Uterus (tissue), 2 donors: ENCODE measurements around the gene IRX4.

Experiments used
- POLR2A ChIP-seq, 2 donors: fragments of 450-650 bp; IDR thresholded peaks; one replicate each; pipeline ENCODE4 v1.6.1; 2016; ENCODE audit warnings: antibody characterized with exemption in 2 of 2, mild to moderate bottlenecking in 1 of 2, moderate library complexity in 1 of 2
- TF ChIP-seq, protein P1 (sequence below), 4 experiments: fragments of 200-600 bp in 2 of 4; fragments of 450-650 bp in 2 of 4; sonication (generic) in 2 of 4; IDR thresholded peaks; one replicate each; pipeline ENCODE4 v1.5.1; 2016 to 2019; ENCODE audit warnings: antibody characterized with exemption in 4 of 4, mild to moderate bottlenecking in 2 of 4, moderate library complexity in 1 of 4

GRCh38 chr5:1877103-1878049 lies 5.3 kb downstream of the IRX4 start:
- TF ChIP-seq, protein P1, sequence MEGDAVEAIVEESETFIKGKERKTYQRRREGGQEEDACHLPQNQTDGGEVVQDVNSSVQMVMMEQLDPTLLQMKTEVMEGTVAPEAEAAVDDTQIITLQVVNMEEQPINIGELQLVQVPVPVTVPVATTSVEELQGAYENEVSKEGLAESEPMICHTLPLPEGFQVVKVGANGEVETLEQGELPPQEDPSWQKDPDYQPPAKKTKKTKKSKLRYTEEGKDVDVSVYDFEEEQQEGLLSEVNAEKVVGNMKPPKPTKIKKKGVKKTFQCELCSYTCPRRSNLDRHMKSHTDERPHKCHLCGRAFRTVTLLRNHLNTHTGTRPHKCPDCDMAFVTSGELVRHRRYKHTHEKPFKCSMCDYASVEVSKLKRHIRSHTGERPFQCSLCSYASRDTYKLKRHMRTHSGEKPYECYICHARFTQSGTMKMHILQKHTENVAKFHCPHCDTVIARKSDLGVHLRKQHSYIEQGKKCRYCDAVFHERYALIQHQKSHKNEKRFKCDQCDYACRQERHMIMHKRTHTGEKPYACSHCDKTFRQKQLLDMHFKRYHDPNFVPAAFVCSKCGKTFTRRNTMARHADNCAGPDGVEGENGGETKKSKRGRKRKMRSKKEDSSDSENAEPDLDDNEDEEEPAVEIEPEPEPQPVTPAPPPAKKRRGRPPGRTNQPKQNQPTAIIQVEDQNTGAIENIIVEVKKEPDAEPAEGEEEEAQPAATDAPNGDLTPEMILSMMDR (IDR thresholded peaks at IDR 0.05) = no peak
- no peak for TF ChIP-seq POLR2A (IDR thresholded peaks at IDR 0.05)
